NCI-H2227 (cell line): ENCODE results near the gene MAGI2.
A peak's percentile ranks its signal among the peaks of the same experiment; 100 is the strongest.

Experiments used
- DNase-seq: peaks from one replicate; lab custom pipeline; 2025; ENCODE audit not compliant: unreplicated experiment; lab: John Stamatoyannopoulos, UW

MAGI2 gene

DNA sequence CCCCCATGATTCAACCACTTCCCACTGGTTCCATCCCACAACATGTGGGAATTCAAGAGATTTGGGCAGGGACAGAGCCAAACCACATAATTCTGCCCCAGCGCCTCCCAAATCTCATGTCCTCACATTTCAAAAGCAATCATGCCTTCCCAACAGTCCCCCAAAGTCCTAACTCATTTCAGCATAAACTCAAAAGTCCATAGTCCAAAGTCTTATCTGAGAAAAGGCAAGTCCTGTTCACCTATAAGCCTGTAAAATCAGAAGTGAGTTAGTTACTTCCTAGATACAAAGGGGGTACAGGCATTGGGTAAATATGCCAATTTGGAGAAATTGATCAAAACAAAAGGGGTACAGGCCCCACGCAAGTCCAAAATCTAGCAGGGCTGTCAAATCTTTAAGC is 272.9 kb downstream of the MAGI2 start:
- DNase-seq: no peak

DNA sequence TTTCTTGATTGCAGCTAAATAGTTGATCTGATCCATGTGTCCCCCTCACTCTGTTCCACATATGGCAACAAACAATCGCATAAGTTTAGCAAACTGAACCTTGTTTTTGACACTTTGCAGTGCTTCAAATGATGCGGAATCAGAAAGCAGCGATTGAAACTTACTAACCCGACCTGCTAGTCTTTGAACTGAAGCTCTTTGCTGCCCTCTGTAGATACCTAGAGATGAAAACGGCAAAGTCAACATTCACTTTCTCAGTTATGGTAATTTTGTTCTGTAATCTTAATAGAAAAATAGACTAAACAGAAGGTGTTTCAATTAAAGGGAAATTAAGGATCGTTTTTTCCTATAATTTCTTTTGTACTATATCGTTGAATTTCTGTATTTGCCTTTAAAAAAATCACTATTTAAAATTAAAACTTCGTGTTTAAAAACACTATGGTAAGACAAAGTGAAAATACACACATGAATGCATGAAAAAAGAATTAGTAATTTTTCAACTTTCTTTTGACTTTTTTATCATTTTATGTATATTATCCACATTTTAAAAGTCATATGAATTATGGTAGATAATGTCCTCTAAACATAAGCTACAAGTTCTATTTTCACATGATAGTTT is 276.5 kb downstream of the MAGI2 start:
- peak; percentile 80 for DNase-seq

DNA sequence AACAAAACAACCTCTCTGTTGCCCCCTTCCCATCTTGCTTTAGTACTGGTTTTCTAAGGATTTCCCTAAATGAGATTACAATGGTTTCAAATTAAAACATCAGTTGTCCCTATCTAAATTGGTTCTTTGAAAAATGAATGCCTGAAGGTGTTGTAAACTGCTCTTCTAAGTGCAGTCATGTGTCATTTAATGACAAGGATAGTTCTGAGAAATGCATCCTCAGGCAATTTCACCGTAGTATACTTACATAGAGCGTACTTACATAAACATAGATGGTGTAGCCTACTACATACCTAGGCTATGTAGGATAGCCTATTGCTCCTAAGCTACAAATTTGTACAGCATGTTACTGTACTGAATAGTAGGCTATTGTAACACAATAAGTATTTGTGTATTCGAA is 278.1 kb downstream of the MAGI2 start:
- DNase-seq: no peak

DNA sequence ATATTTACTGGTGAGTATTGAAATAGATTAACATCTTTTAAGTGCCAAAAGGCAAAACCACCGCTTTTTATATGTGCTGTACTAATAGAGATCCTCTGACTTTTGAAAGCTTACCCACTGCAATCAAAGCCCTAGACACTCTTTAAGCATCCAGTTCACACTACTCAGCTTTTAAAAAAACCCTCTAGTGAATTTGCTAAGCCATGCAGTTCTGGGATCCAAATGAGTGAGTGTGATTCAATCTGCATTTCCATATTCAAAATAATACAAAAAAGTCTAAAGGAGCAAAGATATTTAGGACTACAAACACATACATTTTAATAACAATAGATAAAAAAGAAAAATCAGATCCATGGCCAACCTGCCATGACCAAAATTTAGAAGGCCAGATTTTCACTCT is 288.2 kb downstream of the MAGI2 start:
- no peak for DNase-seq

DNA sequence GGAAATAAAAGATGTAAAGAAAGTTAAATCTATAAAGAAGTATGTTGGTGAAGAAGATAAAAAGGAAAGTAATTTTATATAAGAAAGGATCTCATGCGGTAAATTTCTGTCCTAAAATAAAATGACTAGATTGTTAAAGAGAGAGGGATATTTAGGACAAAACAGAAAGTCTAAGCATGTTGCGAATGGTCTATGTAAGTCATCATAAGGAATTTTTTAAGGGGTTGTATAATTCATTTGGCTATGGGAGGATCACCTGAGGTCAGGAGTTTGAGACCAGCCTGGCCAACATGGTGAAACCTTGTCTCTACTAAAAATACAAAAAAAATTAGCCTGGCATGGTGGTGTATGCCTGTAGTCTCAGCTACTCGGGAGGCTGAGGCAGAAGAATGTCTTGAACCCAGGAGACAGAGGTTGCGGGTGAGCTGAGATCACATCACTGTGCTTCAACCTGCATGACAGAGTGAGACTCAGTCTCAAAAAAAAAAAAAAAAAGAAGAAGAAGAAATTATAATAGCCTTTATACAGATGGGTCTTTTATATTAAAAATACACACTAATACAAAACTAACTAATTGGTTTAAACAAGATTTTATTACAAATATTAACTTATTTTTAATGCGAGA is 294.3 kb downstream of the MAGI2 start:
- no peak for DNase-seq

DNA sequence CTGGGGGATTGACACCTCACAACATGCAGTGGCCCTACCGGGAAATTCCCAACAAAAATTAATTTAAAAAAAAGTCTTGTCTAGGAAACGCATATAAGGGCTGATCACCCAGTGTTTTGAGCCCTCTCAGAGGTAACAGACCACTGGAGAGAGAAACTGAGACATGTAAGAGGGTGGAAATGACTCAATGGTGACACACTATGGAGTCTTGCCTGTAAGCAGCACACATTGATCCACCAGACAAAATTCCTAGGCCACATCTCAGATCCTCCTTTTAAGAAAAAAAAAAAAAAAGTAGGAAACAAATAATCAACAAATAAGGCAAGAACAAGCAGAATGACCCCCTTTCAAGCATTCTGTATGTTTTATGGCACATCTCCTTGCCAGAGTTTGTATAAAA is 296.2 kb downstream of the MAGI2 start:
- DNase-seq: no peak

DNA sequence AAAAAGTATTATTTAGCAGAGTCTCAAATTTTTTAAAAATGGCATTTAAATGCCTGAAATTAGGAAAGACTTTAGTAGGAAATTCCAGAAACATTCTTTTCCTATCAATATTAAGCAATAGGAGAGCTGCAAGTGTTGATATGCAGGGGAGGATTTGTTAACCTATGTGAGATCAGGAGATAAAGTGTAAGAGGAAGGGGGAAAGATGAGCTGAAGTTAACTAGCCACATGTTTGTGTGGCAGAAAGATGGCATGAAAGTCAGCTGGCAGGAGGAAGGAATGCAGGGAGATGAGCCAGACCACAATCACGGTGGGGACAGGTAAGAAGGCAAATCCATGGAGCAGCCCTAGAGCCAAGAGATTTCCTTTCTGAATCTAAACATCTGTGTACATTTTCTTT is 303.6 kb downstream of the MAGI2 start:
- DNase-seq: no peak

DNA sequence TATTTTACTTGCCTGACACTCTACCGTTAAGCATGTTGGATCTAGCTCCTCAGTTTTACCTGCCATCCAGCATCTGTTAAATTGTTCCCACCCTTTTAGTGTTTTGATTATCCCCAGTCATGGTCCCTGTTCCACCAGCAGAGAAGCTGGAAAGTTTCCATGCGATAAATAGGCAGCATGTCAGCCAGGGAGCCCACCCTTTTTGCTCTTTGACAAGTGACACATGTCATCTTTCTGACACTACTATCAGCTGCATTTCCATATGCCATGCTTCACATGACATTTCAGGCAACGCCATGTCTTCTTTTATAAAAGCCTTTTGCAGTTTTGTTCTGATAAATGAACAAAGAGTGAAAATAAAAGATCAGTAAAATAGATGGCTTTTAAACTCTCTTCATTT is 310.8 kb downstream of the MAGI2 start:
- no peak for DNase-seq

DNA sequence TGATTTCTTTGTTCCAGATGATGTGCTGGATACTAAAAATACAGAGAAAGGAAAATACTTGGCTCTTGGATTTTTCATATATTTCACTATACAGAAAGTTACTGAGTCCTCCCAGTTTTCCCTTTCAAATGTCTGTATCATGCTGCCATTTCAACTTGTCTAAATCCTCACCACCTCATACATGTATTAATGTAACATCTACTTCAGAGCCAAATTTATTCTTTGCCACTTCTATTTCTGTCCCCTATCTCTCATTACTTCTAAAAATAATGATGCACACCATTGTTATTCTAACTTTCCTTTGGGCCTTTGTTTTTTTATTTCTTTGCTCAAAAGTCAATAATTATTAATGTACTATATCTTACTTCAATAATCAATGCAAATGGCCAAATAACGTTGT is 312.2 kb downstream of the MAGI2 start:
- DNase-seq: no peak

DNA sequence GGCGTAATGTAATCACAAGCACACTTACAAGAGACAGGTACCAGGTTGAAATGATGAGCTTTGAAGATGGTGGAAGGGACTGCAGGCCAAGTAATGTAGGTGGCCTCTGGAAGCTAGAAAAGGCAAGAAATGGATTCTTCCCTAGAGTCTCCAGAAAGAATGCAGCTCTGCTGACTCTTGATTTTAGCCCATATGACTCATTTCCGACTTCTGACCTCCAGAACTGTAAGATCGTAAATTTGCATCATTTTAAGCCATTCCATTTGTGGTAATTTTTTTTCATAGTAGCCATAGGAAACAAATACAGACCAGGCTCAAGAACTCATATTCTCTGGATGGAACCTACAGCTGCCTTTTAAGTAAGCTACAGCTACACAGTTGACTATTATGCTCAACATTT is 315.5 kb downstream of the MAGI2 start:
- DNase-seq: no peak

DNA sequence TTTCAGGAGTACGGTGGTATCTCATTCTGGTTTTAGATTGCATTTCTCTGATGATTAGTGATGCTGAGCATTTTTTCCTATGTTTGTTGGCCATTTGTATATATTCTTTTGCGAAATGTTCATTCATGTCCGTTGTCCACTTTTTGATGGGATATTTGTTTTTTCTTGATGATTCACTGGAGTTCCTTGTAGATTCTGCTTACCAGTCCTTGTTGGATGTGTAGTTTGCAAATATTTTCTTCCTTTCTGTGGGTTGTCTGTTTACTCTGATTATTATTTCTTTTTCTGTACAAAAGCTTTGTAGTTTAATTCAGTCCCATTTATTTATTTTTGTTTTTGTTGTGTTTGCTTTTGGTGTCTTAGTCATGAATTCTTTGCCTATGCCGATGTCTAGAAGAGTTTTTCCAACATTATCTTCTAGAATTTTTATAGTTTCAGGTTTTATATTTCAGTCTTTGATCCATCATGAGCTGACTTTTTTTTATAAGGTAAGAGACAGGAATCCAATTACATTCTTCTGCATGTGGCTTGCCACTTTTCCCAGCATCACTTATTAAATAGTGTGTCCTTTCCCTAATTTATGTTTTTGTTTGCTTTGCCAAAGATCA is 320.5 kb downstream of the MAGI2 start:
- DNase-seq: no peak

DNA sequence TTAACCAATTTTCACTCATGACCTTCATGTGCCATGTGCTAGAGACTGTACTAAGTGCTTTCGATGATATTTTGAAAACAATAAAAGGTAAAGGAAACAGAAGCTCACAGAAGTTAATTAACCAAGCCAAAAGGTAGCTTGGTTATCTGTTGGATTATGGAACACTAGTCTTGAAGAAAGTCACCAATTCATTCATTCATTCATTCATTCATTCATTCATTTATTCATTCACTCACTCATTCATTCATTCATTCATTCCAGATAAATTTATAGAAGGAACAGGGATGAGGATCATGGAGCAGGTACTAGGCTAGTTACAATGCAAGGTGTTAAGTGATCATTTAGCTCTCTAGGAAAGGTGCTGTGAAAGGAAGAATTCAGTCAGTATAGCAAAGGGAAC is 322.8 kb downstream of the MAGI2 start:
- no peak for DNase-seq

DNA sequence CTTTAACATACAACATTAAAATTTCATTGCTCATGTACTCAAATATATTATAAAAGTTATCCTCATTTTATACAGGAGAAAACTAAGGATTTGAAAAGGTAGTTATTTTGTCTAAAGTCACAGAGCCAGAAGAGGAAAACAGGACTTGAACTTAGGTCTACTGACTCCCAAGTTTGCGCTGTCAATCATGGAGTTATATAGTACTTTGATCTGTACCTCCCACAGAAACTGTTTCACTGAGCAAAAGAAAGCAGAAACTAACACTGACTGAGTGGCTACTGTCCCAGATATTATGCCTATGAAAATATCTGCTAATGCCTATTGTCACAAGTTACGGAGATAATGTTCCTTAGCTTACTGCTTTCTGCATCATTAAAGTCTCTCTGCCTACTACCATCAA is 329.1 kb downstream of the MAGI2 start:
- no peak for DNase-seq

DNA sequence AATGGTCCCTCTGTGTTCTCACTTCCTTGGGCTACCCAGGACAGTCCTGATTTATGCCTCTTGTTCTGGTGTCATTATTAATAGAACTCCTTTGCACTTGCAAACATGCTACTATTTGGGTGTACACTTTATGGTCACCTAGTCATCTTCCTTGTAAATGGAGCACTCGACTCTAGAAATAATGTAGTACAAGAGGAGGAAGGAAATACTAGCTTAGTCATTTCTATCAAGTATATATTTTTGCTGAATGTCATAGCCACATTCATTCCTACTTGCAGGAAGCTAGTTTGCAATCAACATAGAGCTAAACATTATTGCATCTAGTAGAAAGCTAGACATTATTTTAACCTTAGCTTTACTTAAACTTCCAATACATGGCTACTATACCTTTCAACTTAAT is 335.3 kb downstream of the MAGI2 start:
- DNase-seq: no peak

DNA sequence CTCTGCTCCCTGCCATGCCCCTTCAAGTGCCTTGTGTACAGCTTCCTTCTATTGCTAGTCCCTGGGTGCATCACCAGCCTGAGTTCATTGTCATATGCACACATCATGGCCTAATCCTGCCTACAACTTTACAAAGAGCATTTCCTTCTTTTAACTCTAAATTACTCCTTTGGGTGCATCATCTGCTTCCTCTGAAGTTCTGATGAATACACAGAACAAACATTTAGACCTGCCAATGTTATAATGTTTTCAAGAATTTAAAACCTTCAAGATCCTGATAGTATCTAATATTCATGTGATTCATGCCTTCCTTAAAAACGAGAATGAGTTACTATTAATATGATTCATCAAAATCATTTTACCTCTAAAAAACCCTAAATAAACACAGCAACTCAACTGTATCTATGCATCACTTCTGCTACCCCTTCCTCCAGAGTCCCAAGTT is 357.1 kb downstream of the MAGI2 start:
- DNase-seq: no peak

DNA sequence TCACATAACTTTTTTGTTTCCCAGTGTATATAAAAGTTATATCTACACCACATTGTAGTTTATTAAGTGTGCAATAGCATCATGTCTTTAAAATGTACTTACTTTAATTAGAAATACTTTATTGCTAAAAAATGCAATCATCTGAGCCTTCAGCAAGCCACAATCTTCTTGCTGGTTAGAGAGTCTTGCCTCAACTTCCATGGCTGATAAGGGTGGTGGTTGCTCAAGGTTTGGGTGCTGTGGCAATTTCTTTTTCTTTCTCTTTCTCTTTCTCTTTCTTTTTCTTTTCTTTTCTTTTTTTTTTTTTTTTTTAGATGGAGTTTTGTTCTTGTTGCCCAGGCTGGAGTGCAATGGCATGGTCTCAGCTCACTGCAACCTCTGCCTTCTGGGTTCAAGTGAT is 360.0 kb downstream of the MAGI2 start:
- no peak for DNase-seq

DNA sequence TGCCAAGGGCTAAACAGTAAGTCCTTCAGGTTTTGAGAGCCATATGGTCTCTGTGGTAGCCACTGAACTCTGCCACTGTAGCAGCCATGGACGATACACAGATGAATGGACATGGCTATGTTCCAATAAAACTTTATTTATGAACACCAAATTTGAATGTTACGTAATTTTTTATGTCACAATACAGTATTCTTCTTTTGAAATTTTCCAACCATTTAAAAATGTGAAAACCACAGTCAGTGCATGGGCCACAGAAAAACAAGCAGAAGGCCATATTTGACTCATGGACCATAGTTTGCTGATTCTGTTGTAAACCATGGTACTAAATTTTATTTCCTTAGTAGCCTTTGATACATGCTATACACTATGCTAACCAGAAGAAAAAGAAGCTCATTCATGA is 361.8 kb downstream of the MAGI2 start:
- no peak for DNase-seq

DNA sequence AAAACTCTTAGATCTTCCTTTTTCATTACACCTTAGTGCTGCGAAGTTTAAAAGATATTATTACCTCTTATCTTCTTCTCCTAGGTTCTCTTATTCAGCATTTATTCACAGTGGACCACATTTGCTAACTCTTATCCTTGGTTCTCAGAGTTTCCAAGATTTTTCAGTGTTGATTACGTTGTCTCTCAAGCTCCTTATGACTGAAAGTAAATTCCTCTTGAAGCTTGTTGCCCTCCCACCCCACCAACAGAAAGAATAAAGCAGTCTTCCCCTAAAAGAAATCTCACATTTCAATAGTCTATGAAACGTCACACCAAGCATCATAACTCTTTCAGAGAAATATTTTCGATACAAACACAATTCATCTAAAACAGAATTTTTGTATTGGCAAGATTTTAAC is 362.5 kb downstream of the MAGI2 start:
- DNase-seq: no peak

DNA sequence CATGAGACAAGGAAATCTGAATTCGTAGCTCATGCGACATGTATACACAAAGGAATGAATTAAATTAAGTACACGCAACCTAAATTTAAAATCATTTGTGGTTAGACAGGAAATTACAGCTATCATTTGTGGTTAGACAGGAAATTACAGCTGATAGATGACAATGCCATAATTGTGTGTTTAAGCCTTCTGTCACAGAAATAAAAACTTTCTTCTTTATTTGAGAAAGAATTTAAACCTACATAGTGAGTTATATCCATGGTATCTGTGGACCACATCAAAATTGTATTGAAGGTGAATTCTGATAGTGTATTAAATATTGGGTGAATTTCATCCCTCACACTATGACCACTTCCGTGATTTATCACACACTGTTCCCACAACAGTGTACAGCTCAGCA is 362.9 kb downstream of the MAGI2 start:
- no peak for DNase-seq

DNA sequence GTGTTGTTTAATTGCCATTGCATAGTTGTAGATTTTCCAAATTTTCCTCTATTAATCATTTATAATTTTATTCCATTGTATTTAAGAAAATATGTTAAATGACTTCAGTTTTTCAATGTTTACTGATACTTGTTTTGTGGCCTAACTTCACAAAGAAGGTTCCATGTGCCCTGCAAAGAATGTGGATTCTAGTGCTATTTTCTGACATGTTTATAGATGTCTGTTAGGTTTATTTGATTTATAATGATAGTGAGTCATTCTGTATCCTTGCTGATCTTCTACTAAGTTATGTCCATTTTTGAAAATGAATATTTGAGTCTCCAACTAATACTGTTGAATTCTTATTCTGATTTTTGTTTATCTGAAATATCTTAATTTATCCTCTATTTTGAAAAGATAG is 369.0 kb downstream of the MAGI2 start:
- no peak for DNase-seq

DNA sequence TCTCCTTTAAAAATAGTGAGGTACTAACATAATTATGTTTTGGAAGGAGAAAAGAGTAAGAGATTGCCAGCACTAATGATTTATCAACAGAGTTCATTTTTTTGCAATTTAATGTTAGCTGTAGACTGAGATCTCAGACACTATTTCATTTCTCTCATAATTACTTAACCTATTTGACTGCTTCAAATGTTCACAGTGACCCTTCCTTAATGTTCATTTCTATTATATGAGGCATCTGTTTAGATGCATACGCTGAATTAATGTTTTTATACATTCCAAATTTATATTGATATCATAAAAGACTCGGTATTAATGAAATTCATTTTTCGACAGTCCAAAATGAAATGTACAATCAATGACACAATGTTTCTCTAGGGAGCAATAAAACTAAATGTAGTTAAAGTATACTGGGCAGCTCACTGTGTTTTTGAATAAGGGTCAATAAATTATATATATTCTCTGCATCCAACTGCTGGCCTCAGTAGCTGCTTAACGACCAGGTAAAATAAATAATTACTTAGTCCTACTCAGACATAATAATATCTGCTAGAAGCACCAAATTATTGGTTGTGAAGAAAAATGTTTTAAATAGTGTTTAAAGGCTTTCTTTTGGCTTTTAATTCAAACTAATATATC is 373.4 kb downstream of the MAGI2 start:
- no peak for DNase-seq

DNA sequence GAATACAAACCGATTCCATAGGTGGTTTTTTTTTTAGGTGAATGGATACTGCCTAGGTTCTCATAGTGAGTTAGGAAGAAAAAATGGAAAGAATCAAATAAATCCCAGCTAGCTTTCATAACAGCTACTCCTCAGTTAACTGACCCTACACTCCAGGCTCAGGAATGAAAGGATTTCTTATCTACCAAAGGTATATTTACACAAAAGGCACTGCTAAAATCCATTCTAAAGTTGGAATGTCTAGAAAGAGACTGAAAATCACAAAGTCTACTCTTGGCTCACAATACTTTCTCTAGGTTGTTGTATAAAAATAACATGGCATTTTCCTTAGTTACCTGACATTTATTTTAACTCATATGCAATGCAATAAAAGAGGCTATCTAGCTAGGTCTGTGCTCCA is 375.2 kb downstream of the MAGI2 start:
- DNase-seq: no peak
